AG10803 (cell line): Measurements from ENCODE around the gene CGB5.

Experiments used
- DNase-seq: peaks from one replicate; pipeline ENCODE4 v3.0.0; 2010; ENCODE audit warnings: low read depth
- H3K4me3 ChIP-seq: 2 replicates; pipeline ENCODE4 v1.5.1; 2011; ENCODE audit warnings: mild to moderate bottlenecking, low read length, control low read depth
- TF ChIP-seq, protein P1 (sequence below): conservative IDR thresholded peaks from 2 replicates; pipeline ENCODE4 v1.5.1; 2011; ENCODE audit warnings: mild to moderate bottlenecking, low read length, control low read depth, inconsistent platforms

Gene CGB5

DNA sequence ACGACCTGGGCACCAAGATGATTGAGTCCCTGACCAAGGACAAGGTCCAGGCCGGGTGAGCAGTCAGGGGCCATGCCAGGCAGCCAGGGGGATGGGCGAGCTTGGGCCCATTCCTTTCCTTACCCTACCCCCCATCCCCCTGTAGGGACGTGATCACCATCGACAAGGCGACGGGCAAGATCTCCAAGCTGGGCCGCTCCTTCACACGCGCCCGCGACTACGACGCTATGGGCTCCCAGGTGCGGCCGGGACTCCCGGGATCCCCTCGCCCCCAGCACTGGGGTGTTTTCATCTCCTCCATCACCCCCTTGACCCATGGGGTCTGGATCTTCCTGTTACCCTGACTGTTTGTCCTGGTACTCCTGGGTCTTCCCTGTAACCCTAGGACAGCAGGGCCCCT is 33.8 kb upstream of the CGB5 start:
- TF ChIP-seq, protein P1, sequence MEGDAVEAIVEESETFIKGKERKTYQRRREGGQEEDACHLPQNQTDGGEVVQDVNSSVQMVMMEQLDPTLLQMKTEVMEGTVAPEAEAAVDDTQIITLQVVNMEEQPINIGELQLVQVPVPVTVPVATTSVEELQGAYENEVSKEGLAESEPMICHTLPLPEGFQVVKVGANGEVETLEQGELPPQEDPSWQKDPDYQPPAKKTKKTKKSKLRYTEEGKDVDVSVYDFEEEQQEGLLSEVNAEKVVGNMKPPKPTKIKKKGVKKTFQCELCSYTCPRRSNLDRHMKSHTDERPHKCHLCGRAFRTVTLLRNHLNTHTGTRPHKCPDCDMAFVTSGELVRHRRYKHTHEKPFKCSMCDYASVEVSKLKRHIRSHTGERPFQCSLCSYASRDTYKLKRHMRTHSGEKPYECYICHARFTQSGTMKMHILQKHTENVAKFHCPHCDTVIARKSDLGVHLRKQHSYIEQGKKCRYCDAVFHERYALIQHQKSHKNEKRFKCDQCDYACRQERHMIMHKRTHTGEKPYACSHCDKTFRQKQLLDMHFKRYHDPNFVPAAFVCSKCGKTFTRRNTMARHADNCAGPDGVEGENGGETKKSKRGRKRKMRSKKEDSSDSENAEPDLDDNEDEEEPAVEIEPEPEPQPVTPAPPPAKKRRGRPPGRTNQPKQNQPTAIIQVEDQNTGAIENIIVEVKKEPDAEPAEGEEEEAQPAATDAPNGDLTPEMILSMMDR: no peak
- H3K4me3 ChIP-seq: no peak overlapping the region
- no peak for DNase-seq

DNA sequence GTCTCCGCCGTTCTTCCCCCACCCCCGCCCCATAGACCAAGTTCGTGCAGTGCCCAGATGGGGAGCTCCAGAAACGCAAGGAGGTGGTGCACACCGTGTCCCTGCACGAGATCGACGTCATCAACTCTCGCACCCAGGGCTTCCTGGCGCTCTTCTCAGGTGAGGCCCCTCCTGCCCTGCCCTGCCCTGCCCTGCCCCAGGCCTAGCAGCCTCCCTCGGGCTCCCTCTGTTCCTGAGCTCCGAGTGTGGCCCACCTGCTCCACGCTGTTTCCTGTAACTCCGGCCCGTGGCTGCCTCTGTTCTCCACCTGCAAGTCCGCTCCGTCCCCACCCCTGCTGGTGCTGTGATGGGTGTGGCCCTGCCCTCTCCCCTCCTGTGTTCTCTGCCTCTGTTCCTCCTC is 33.2 kb upstream of the CGB5 start:
- H3K4me3 ChIP-seq: no peak overlapping the region
- TF ChIP-seq, protein P1: no peak
- DNase-seq: no peak

DNA sequence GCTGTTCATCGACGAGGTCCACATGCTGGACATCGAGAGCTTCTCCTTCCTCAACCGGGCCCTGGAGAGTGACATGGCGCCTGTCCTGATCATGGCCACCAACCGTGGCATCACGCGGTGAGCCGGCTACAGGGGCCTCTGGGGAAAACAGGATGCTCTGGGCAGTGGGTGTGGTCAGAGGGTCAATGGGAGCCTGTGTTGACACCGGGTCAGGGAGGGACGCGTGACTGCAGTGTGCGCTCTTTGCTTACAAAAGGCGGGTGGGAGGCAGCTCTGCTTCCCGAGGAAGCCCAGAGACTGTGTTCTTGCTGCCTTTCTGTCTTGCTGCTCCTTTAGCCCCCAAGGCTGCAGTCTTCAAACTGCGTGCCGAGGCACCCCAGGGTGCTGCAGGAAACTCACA is 32.5 kb upstream of the CGB5 start:
- DNase-seq: no peak
- no peak overlapping the region for H3K4me3 ChIP-seq
- TF ChIP-seq, protein P1: no peak

DNA sequence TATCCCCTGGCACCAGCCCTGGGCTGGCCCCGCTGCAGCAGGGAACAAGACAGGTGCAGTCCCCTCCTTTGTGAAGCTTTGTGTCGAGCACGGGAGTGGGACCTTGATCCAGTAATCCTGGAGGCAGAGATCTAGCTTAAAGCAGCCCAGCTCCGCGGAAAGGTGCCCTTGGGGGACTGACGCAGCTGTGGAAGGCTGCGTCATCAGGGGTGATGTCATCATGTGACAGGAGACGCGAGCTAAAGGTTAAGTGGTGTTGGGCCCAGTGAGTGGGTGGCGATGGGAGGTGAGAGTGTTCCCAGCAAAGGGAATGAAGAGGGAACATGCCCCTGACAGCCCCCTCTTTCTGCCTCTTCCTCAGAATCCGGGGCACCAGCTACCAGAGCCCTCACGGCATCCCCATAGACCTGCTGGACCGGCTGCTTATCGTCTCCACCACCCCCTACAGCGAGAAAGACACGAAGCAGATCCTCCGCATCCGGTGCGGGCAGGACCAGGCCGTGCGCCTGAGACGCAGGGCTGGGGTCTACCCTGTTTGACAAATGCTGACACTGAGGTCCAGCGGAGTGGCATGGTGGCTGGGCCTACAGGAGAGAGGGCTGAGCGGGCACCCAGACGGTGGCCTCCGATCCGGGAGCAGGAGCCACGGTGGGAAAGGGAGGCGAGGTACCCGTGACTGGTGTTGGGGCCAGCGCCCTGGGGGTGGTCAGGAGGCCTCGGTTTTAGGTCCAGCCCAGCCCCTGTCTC is 29.4 kb upstream of the CGB5 start:
- H3K4me3 ChIP-seq: no peak overlapping the region
- TF ChIP-seq, protein P1: no peak
- no peak for DNase-seq

DNA sequence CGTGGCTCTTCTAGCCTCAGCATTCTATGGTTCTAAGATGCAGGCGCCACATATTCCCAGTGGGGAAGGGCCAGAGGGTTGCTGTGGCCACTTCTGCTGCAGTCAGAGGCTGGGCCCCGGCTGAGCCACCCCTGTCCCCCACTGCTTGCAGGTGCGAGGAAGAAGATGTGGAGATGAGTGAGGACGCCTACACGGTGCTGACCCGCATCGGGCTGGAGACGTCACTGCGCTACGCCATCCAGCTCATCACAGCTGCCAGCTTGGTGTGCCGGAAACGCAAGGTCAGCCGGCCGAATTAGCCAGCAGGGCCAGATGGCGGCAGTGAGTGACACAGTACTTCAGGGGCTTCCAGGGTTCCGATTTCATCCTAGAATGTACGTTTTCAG is 28.8 kb upstream of the CGB5 start:
- TF ChIP-seq, protein P1: no peak
- DNase-seq: no peak
- H3K4me3 ChIP-seq: no peak overlapping the region

DNA sequence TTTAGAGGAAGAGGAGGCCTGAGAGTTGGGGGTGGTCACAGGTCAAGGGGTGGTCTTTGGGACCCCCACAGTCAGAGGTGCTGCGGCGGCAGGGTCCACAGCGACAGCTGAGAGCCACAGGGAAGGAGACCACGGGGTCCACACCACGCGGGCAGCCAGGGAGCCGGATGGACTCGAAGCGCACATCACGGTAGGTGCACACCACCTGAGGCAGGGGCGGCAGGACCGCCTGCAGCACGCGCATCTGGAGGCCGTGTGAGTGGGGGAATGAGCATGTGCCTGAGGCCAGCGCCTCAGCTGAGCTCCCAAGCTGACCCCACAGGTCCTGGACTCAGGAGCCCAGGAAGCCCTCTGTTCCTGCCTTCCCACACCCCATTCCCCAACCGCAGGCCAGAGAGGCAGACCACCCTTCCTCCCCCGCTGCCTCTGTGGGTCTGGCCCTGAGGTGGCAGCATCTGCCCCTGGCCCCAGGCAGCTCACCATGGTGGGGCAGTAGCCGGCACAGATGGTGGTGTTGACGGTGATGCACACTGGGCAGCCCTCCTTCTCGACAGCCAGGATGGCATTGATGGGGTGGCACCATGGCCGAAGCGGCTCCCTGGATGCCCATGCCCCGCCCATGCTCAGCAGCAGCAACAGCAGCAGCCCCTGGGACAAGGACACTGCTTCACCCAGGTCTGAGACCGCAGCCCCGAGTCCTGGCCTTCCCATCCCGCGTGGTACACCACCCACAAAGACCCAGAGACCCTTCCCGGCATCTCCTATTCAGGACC is 27.4 kb upstream of the CGB5 start:
- DNase-seq: no peak
- TF ChIP-seq, protein P1: no peak
- no peak overlapping the region for H3K4me3 ChIP-seq
